Ovary (tissue), 3 donors: ENCODE measurements around the gene ELAVL3.

Source experiments
- EP300 ChIP-seq: sonication (generic); formaldehyde crosslinking; IDR thresholded peaks from one replicate; pipeline ENCODE4 v1.6.1; 2017; ENCODE audit warnings: antibody characterized with exemption
- POLR2A ChIP-seq: fragments of 450-650 bp; IDR thresholded peaks from one replicate; pipeline ENCODE4 v1.6.1; 2017; ENCODE audit warnings: antibody characterized with exemption, mild to moderate bottlenecking, moderate library complexity
- TF ChIP-seq, protein P1 (sequence below), 3 donors: fragments of 450-650 bp in 2 of 3; fragments of 200-600 bp in 1 of 3; IDR thresholded peaks; one replicate each; pipeline versions ENCODE4 v1.5.1 to v1.8.0; 2016 to 2022; ENCODE audit warnings: antibody characterized with exemption in 3 of 3, mild to moderate bottlenecking in 1 of 3
- donor health status: DM: no; HTN: no; CAD: no.

- TF ChIP-seq, protein P1, sequence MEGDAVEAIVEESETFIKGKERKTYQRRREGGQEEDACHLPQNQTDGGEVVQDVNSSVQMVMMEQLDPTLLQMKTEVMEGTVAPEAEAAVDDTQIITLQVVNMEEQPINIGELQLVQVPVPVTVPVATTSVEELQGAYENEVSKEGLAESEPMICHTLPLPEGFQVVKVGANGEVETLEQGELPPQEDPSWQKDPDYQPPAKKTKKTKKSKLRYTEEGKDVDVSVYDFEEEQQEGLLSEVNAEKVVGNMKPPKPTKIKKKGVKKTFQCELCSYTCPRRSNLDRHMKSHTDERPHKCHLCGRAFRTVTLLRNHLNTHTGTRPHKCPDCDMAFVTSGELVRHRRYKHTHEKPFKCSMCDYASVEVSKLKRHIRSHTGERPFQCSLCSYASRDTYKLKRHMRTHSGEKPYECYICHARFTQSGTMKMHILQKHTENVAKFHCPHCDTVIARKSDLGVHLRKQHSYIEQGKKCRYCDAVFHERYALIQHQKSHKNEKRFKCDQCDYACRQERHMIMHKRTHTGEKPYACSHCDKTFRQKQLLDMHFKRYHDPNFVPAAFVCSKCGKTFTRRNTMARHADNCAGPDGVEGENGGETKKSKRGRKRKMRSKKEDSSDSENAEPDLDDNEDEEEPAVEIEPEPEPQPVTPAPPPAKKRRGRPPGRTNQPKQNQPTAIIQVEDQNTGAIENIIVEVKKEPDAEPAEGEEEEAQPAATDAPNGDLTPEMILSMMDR (IDR thresholded peaks at IDR 0.05): no peak
- no peak for TF ChIP-seq EP300
- no peak for TF ChIP-seq POLR2A
These were observed 6.0 kb upstream of the ELAVL3 start for GRCh38 chr19:11486661-11487503.
